AG10803 (cell line): Measurements from ENCODE around the gene ZNF750.

Experiments
- DNase-seq: peaks from one replicate; pipeline ENCODE4 v3.0.0; 2010; ENCODE audit warnings: low read depth
- H3K4me3 ChIP-seq: 2 replicates; pipeline ENCODE4 v1.5.1; 2011; ENCODE audit warnings: mild to moderate bottlenecking, low read length, control low read depth
- TF ChIP-seq, protein P1 (sequence below): conservative IDR thresholded peaks from 2 replicates; pipeline ENCODE4 v1.5.1; 2011; ENCODE audit warnings: mild to moderate bottlenecking, low read length, control low read depth, inconsistent platforms

The ZNF750 gene

DNA sequence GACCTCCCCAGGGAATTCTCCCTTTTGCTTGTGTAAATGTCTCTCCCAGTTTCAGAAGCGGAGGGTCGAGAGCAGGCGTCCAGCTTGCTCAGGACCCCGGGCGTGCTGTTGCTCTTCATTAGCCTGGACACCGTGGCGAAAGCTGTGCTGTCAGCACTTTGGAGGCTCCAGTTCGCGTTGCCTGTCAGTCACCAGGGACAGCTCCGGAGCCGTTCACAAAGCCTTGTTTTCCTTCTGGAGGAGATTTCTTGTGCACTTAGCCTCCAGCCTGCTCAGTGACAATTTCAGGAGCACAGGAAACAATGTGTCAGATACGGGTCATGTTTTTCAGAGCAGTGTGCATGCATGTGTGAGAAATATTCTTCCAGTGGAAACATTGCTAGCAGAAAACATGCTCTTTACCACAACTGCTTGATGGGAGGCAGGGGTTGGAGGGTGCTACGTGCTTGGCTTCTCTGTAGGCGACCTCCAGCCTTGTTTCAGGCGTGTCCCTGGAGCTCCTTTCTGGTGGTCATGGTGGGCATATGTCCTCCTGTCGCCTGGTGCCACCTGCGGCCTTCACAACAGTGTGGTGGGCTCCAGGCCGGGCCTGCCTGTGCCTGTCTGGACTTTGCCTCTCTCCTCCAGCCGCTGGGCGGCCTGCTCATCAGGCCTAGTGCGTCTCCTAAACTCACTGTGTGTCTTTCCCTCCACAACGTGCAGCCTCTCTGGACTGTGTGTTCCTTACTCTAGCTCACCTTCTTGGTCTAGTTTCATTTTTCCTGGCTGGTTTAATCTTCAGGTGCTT is 29.0 kb downstream of the ZNF750 start:
- TF ChIP-seq, protein P1, sequence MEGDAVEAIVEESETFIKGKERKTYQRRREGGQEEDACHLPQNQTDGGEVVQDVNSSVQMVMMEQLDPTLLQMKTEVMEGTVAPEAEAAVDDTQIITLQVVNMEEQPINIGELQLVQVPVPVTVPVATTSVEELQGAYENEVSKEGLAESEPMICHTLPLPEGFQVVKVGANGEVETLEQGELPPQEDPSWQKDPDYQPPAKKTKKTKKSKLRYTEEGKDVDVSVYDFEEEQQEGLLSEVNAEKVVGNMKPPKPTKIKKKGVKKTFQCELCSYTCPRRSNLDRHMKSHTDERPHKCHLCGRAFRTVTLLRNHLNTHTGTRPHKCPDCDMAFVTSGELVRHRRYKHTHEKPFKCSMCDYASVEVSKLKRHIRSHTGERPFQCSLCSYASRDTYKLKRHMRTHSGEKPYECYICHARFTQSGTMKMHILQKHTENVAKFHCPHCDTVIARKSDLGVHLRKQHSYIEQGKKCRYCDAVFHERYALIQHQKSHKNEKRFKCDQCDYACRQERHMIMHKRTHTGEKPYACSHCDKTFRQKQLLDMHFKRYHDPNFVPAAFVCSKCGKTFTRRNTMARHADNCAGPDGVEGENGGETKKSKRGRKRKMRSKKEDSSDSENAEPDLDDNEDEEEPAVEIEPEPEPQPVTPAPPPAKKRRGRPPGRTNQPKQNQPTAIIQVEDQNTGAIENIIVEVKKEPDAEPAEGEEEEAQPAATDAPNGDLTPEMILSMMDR = no peak
- no peak for DNase-seq
- H3K4me3 ChIP-seq = no peak overlapping the region

DNA sequence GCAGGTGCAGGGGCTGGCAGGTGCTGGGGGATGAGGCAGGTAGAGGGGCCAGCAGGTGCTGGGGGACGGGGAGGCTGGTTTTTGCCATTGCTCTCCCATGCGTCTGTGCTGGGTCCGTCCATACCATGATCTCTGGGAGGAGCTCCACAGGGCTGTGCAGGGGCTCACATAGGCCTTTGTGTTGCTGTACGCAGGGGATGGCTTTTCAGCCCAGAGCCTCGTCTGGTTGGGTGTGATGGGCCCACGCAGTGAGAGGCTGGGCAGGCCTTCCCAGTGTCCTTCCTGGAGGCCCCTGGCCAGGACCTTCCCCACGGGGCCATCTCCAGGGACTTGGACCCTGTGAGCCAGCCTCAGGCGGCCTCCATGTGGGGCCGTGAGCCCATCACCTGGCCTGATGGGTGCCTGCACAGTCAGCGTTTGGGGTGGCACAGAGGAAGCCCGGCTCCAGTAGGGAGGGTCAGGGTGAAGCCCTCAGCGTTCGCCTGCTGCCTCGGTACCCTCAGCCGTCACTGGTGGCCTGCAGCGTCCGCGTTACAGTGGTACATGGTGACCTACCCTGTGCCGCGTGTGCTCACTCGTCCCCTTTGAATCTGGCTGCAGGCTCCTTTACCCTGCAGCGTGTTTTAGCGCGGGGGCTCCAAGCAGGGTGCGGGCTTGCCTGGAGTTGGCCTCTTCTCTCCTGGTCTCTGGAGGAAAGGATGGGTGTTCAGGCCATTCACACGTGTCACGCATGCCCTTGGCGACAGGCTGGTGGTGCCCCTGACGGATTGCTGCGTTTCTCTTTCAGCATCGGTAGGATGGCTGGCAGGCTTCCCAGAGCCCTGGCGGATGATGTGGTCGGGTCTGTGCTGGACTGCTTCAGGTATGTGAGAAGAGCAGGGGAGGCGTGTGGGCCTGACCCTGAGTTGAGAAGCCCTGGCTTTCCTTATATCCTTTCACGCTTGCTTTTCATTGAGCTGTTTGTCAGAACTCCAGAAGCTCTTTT is 30.6 kb downstream of the ZNF750 start:
- no peak for DNase-seq
- TF ChIP-seq, protein P1 = no peak
- no peak overlapping the region for H3K4me3 ChIP-seq

DNA sequence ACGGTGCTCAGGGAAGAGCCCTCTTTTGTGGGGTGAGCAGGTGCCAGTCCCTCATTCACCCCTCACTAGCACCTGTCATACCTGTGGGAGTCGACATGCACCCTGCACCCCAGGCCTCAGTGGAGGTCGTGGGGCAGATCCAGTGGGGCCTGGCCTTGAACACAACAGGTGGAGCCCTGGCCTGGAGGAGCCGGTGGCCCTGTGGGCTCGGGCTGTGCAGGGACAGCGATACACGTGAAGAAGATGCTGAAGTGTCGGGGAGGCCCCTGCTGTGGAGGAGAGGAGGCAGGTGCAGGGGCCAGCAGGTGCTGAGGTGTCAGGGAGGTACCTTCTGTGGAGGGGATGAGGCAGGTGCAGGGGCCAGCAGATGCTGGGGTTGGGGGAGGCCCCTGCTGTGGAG is 31.8 kb downstream of the ZNF750 start:
- no peak overlapping the region for H3K4me3 ChIP-seq
- TF ChIP-seq, protein P1 = no peak
- no peak for DNase-seq

DNA sequence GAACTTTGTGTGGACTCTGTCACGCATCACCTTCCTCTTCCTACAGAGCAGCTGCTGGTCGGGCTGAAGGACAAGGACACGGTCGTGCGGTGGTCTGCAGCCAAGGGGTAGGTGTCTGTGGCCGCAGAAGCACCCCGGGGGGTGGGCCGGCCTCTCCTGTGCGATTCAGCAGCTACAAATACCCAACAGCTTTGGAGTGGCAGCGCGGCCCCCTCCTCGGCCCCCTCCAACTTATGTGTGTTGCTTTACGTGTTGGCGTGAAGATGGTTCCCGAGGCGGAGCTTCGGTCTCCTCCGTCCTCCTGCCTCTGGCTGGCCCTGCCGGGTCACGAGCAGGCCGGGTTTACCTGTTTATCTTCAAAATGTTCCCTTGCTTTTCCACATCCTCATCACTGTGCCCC is 32.3 kb downstream of the ZNF750 start:
- TF ChIP-seq, protein P1 = no peak
- no peak for DNase-seq
- no peak overlapping the region for H3K4me3 ChIP-seq

DNA sequence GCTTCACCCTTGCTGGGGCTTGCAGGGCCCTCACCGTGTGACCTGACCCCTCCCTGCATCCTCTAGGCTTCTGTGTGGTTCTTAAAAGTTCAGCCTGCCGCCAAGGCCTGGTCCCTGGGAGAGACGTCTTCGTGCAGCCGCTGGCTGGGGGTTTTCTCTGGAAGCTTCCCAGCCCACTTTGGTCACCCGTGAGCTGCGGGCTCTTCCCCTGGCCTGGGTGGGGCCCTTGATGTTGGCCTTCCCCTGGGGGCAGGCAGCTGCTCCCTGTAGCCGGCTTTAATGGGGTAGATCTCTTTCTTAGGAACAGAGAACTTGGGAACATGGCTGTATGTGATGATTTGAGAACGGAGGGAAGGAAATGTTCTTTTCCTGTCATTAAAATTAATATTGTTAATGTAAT is 32.7 kb downstream of the ZNF750 start:
- no peak overlapping the region for H3K4me3 ChIP-seq
- TF ChIP-seq, protein P1 = no peak
- no peak for DNase-seq

DNA sequence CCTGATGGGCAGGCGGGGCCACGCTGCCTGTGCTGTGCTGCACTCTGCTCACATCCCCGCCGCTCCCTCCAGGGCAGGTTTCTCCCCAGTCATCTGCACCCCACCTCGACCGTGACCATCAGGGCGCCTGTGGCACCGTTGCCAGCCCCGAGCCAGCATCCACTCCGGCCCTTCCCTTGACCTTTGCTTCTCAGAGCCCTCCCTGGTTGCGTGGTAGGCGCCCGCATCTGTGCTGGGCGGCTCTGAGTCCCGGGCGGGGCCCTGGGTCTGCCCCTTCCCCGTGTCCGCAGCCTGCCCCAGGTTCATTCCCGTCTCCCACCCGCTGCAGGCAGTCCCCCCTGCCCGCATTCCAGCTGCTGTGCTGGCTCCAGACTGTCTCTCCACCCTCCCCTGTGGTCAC is 33.2 kb downstream of the ZNF750 start:
- no peak overlapping the region for H3K4me3 ChIP-seq
- TF ChIP-seq, protein P1 = no peak
- no peak for DNase-seq

DNA sequence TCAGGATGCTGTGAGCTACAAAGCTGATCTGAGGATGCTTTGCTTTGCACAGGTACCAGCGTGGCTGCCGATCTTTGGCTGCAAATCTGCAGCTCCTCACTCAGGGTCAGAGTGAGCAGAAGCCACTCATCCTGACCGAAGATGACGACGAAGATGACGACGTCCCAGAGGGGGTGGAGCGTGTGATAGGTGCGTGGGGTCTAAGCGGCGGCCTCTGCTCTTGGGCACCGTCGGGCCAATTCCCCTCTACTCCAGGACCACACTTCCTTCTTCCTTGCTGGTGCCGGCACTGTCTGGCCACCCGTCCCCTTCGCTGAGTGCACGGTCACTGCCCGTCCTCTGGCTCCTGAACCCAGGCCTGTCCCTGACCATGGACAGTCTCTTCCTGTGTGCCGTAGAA is 34.0 kb downstream of the ZNF750 start:
- no peak overlapping the region for H3K4me3 ChIP-seq
- TF ChIP-seq, protein P1 = no peak
- DNase-seq = no peak
